ENCODE results near the gene MYL6.

The MYL6 gene

GRCh38 chr12:56117778-56118687, 40.1 kb upstream of the MYL6 start, which contains the start of gene ZC3H10 (continued):
- peak; percentile 95 for TF ChIP-seq ZBTB11 (tag by site-specific recombination; conservative IDR thresholded peaks at IDR 0.05; ENCODE audit: low read depth)
- TF ChIP-seq ZFP37 (tag by site-specific recombination; IDR thresholded peaks at IDR 0.05), result peak; percentile 79; the same call in 1 of the 2 replicates
- peak; percentile 79 for TF ChIP-seq KLF1 (tag by site-specific recombination; IDR thresholded peaks at IDR 0.05)
- peak; percentile 34 for TF ChIP-seq ZNF561 (tag by site-specific recombination; IDR thresholded peaks at IDR 0.05; ENCODE audit: borderline replicate concordance)
- no peak for TF ChIP-seq PRDM6 (tag by site-specific recombination; IDR thresholded peaks at IDR 0.05)
- TF ChIP-seq ELK4 (IDR thresholded peaks at IDR 0.05; ENCODE audit: borderline replicate concordance, low read depth, low read length), result peak; percentile 60; the same call in 1 of the 2 replicates
- TF ChIP-seq ZNF623 (tag by site-specific recombination; IDR thresholded peaks at IDR 0.05), result 0 out of 2 replicates have a peak, but pooled peaks have one; percentile 5
- peak; percentile 91 for TF ChIP-seq ZXDB (tag by site-specific recombination; IDR thresholded peaks at IDR 0.05)
- no peak for TF ChIP-seq ZNF23 (tag by site-specific recombination; IDR thresholded peaks at IDR 0.05; ENCODE audit: borderline replicate concordance)
- peak; percentile 71; the same call in 1 of the 2 replicates for TF ChIP-seq ZBTB1 (tag by site-specific recombination; IDR thresholded peaks at IDR 0.05)
- TF ChIP-seq ZNF341 (tag by site-specific recombination; IDR thresholded peaks at IDR 0.05; ENCODE audit: low read depth), result peak; percentile 69
- peak; percentile 25; the same call in 1 of the 2 replicates for TF ChIP-seq ZBTB6 (tag by site-specific recombination; IDR thresholded peaks at IDR 0.05)
- TF ChIP-seq ZNF112 (tag by site-specific recombination; IDR thresholded peaks at IDR 0.05), result no peak
- no peak for TF ChIP-seq ZNF530 (tag by site-specific recombination; IDR thresholded peaks at IDR 0.05; ENCODE audit: low read depth)
- TF ChIP-seq FEZF1 (tag by site-specific recombination; IDR thresholded peaks at IDR 0.05), result no peak
- no peak for TF ChIP-seq ZNF529 (tag by site-specific recombination; IDR thresholded peaks at IDR 0.05; ENCODE audit: insufficient replicate concordance)
- TF ChIP-seq ZNF654 (tag by site-specific recombination; IDR thresholded peaks at IDR 0.05; ENCODE audit: low read depth), result peak; percentile 10; the same call in 1 of the 2 replicates
- peak; percentile 98 for TF ChIP-seq SP2 (tag by site-specific recombination; IDR thresholded peaks at IDR 0.05)
- TF ChIP-seq ZNF692 (tag by site-specific recombination; IDR thresholded peaks at IDR 0.05), result peak; percentile 86
- peak; percentile 77 for TF ChIP-seq PATZ1 (tag by site-specific recombination; IDR thresholded peaks at IDR 0.05)
- peak; percentile 44; the same call in 1 of the 2 replicates for TF ChIP-seq ZSCAN23 (tag by site-specific recombination; IDR thresholded peaks at IDR 0.05)
- TF ChIP-seq ZNF513 (tag by site-specific recombination; IDR thresholded peaks at IDR 0.05), result peak; percentile 10; the same call in 1 of the 2 replicates
- peak; percentile 55 for TF ChIP-seq ZNF366 (tag by site-specific recombination; conservative IDR thresholded peaks at IDR 0.05)
- no peak for TF ChIP-seq ZNF404 (tag by site-specific recombination; IDR thresholded peaks at IDR 0.05)
- 0 out of 2 replicates have a peak, but pooled peaks have one; percentile 23 for TF ChIP-seq ZNF10 (tag by site-specific recombination; IDR thresholded peaks at IDR 0.05)
